Endothelial cell of umbilical vein (primary cell): ENCODE results near the gene RRP8. TPM values are rescaled to one million over a fixed set of nuclear protein-coding genes. Genes with fewer than 3 reads are reported as not detected.

ENCODE experiments used
- BruUV-seq: library from RNA; stranded (reverse); fragments of 400-500 nt; replicated peaks from 2 replicates; lab custom pipeline; 2021; lab: Mats Ljungman, UMichigan
- CTCF ChIA-PET: fragments of 300-600, 350-600 bp; sonication (Branson Sonifier 250); formaldehyde crosslinking; loops from one replicate; lab custom pipeline; 2021; ENCODE audit warnings: antibody characterized with exemption, inconsistent platforms; lab: Charles Lee
- POLR2A ChIA-PET: fragments of 300-600, 350-600 bp; sonication (Branson Sonifier 250); formaldehyde crosslinking; loops from one replicate; lab custom pipeline; 2021; ENCODE audit warnings: antibody characterized with exemption, inconsistent platforms; lab: Charles Lee
- DNase-seq: peaks from one replicate; pipeline ENCODE4 v3.0.0-alpha.2; 2011; ENCODE audit warnings: low read depth, low spot score
- FAIRE-seq: peaks from 2 replicates; lab custom pipeline; 2011; peaks lifted over from hg19 to GRCh38; lab: Jason Lieb, UNC
- H2AFZ ChIP-seq: 2 replicates; pipeline ENCODE4 v1.6.0; 2012; ENCODE audit warnings: low read depth, low read length, control low read depth, inconsistent platforms
- H3K27ac ChIP-seq: 2 replicates; pipeline ENCODE4 v1.5.1; 2011; ENCODE audit warnings: low read depth, mild to moderate bottlenecking, control low read depth, low read length, moderate library complexity; ENCODE audit not compliant: insufficient read depth
- H3K27me3 ChIP-seq, 2 experiments: 2 replicates each; pipeline versions ENCODE4 v1.6.0 to v1.6.1; 2011; ENCODE audit warnings: low read length in 2 of 2, mixed read lengths in 1 of 2; ENCODE audit not compliant: control insufficient read depth in 2 of 2, insufficient read depth in 2 of 2
- H3K36me3 ChIP-seq, 2 experiments: 2 replicates in 1 of 2; 3 replicates in 1 of 2; pipeline ENCODE4 v1.5.1; 2011; ENCODE audit warnings: low read length in 2 of 2, mild to moderate bottlenecking in 1 of 2, moderate library complexity in 1 of 2; ENCODE audit not compliant: control insufficient read depth in 2 of 2, insufficient read depth in 2 of 2; ENCODE audit errors: extremely low read depth in 1 of 2
- H3K4me1 ChIP-seq: 3 replicates; pipeline ENCODE4 v1.5.1; 2011; ENCODE audit warnings: mild to moderate bottlenecking, low read length; ENCODE audit not compliant: control insufficient read depth, insufficient read depth; ENCODE audit errors: extremely low read depth
- H3K4me2 ChIP-seq: 2 replicates; pipeline ENCODE4 v1.6.1; 2011; ENCODE audit warnings: low read length, control low read depth, mixed read lengths; ENCODE audit not compliant: insufficient read depth
- H3K4me3 ChIP-seq, 3 experiments: fragments of 200-600 bp in 1 of 3; sonication (generic), shearing (Covaris generic) in 1 of 3; replicated peaks in 1 of 3; 2 replicates each; pipeline ENCODE4 v1.5.1; 2011 to 2016; ENCODE audit warnings: control low read depth in 3 of 3, low read length in 3 of 3, mild to moderate bottlenecking in 2 of 3, inconsistent platforms in 1 of 3, low read depth in 1 of 3, moderate library complexity in 1 of 3; ENCODE audit not compliant: insufficient read depth in 1 of 3
- H3K79me2 ChIP-seq: 2 replicates; pipeline ENCODE4 v1.6.0; 2012; ENCODE audit warnings: low read length, inconsistent platforms; ENCODE audit not compliant: control insufficient read depth, insufficient read depth
- H3K9ac ChIP-seq: replicated peaks from 2 replicates; pipeline ENCODE3; 2011; ENCODE audit warnings: low read length, control low read depth; ENCODE audit not compliant: insufficient read depth; ENCODE audit errors: extremely low read depth
- H3K9me1 ChIP-seq: replicated peaks from 3 replicates; pipeline ENCODE4 v1.6.0; 2011; ENCODE audit warnings: mild to moderate bottlenecking, low read length; ENCODE audit not compliant: control insufficient read depth, insufficient read depth; ENCODE audit errors: extremely low read depth
- H3K9me3 ChIP-seq: replicated peaks from 2 replicates; pipeline ENCODE4 v1.5.1; 2012; ENCODE audit warnings: low read length, inconsistent platforms; ENCODE audit not compliant: control insufficient read depth, insufficient read depth
- H4K20me1 ChIP-seq: replicated peaks from 2 replicates; pipeline ENCODE3; 2011; ENCODE audit warnings: mild to moderate bottlenecking, low read length; ENCODE audit not compliant: control insufficient read depth, insufficient read depth; ENCODE audit errors: extremely low read depth
- EZH2 ChIP-seq: IDR thresholded peaks from 2 replicates; pipeline ENCODE4 v1.6.1; 2012; ENCODE audit warnings: borderline replicate concordance, low read depth, mild to moderate bottlenecking, moderate library complexity, low read length, inconsistent platforms; ENCODE audit not compliant: severe bottlenecking
- FOS ChIP-seq: IDR thresholded peaks from 2 replicates; pipeline ENCODE4 v1.6.1; 2011; ENCODE audit warnings: mild to moderate bottlenecking, low read length, moderate library complexity, borderline replicate concordance; ENCODE audit not compliant: insufficient read depth
- GATA2 ChIP-seq: IDR thresholded peaks from 2 replicates; pipeline ENCODE4 v1.7.0; 2011; ENCODE audit warnings: low read depth, mild to moderate bottlenecking, moderate library complexity, mixed read lengths, low read length; ENCODE audit not compliant: insufficient read length, insufficient read depth
- JUN ChIP-seq: IDR thresholded peaks from 2 replicates; pipeline ENCODE4 v1.6.1; 2011; ENCODE audit warnings: borderline replicate concordance, low read depth; ENCODE audit not compliant: insufficient read length, insufficient read depth
- MYC ChIP-seq: IDR thresholded peaks from one replicate; pipeline ENCODE4 v1.6.1; 2011; ENCODE audit warnings: mild to moderate bottlenecking, low read depth, low read length
- dilution Hi-C: fragments of 300-500 bp; cut with MboI; formaldehyde crosslinking; loops from one replicate; pipeline ENCODE4 v1.15.0; 2019; ENCODE audit warnings: low sequenced_read_pairs; ENCODE audit not compliant: extremely low pct_ligation_motif_present
- intact Hi-C: fragments of 100-400 bp; cut with micrococcal nuclease; formaldehyde crosslinking; loops from one replicate; pipeline ENCODE4 v1.10.0; 2022
- polyA plus RNA-seq, 4 experiments: library from polyadenylated mRNA; depleted of rRNA in 3 of 4; stranded (reverse) in 3 of 4; unstranded in 1 of 4; fragments of >200 nt; gene quantifications; 2 replicates each; pipeline versions ENCODE4 v1.2.1 to v1.2.3, GENCODE V29; 2011 to 2012; ENCODE audit warnings: missing spikeins in 1 of 4
- total RNA-seq: library from RNA; stranded (reverse); gene quantifications from 2 replicates; pipeline ENCODE4 v1.2.3, GENCODE V29; 2021
- TF ChIP-seq, protein P1 (sequence below), 2 donors: IDR thresholded peaks; 1 replicate in 1 of 2; 2 replicates in 1 of 2; pipeline ENCODE4 v1.5.1; 2011; ENCODE audit warnings: low read length in 2 of 2, mild to moderate bottlenecking in 2 of 2, moderate library complexity in 2 of 2, control low read depth in 1 of 2, inconsistent platforms in 1 of 2, low read depth in 1 of 2; ENCODE audit not compliant: insufficient read depth in 1 of 2; ENCODE audit errors: extremely low read depth in 1 of 2
- TF ChIP-seq, protein P2 (sequence below): IDR thresholded peaks from 2 replicates; pipeline ENCODE4 v1.6.1; 2011; ENCODE audit not compliant: insufficient read depth, insufficient read length

The RRP8 gene
- total and polyA plus RNA-seq, 2 donors (not counting 3 experiments of a cell fraction or from before 2014, with no cell fraction given) = 6.4 to 19.4 TPM

DNA sequence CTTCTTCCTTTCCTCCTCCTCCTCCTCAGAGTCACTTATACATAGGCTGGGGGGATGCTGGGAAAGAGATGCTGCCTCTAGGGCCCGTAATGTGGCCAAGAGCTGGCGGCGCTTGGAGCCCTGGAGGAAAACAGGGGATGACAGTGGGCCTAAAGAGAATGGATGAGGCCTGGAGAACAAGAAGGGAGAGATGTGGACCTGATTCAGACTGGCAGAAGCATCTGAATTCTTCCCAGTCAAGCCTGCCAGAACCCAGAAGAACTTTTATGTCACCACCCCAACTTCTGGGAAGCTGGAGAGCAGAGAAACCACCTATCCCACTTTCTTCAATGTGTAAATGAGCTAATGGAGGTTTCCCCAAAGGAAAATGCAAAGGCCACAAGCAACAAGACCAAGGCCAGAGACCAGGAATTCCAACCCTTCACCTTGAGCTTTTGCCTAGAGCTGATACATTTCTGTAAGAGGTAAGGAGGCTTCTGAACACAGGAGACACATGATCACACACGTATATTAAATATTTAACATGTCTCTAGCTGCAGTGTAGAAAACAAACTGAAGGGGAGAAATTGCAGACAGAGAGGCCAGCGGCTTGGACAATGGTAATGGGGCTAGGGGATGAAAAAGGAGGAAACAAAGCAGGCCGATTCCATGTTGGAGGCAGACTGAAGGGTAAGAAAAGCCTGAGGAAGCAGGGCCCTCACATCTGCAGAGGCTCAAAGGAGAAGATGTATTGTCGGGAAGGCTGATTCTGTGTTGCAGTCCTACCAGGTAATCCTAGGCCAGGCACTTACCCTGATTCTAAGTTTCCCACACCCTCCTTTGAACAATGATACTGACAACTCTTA lies 1.1 kb downstream of the RRP8 start:
- Histone ChIP-seq H3K9me1 (no peaks in the 10 kb centered on the region), H3K9ac (peak overlapping the region; percentile 79), H3K9me3 (no peaks in the 10 kb centered on the region), H3K27me3 (no peaks in the 10 kb centered on the region), H3K36me3 (peaks cover 22% of the 10 kb centered on the region in 2 experiments), H2AFZ (no peak overlapping the region), H3K4me3 (peak overlapping the region; percentile 62 to 97 (median 90)), H3K79me2 (peaks cover 79% of the 10 kb centered on the region), H4K20me1 (peaks cover 3% of the 10 kb centered on the region), H3K4me1 (peaks cover 32% of the 10 kb centered on the region), H3K27ac (peak overlapping the region; percentile 37), H3K4me2 (peak overlapping the region; percentile 90)
- dilution Hi-C loops (no loop called here), intact Hi-C loops (no loop called here)
- POLR2A ChIA-PET = no interaction called here
- BruUV-seq = no TSS peak
- DNase-seq (no peak), FAIRE-seq (no peak)
- CTCF ChIA-PET = interaction anchor here (0.6 to 7.7 kb wide), 10 partner anchors 9 to 223 kb away, joined by 3 to 122 read pairs (median 6); partner anchors contain the start of genes MRPL17, TAF10 and TPP1
- TF ChIP-seq, protein P1, sequence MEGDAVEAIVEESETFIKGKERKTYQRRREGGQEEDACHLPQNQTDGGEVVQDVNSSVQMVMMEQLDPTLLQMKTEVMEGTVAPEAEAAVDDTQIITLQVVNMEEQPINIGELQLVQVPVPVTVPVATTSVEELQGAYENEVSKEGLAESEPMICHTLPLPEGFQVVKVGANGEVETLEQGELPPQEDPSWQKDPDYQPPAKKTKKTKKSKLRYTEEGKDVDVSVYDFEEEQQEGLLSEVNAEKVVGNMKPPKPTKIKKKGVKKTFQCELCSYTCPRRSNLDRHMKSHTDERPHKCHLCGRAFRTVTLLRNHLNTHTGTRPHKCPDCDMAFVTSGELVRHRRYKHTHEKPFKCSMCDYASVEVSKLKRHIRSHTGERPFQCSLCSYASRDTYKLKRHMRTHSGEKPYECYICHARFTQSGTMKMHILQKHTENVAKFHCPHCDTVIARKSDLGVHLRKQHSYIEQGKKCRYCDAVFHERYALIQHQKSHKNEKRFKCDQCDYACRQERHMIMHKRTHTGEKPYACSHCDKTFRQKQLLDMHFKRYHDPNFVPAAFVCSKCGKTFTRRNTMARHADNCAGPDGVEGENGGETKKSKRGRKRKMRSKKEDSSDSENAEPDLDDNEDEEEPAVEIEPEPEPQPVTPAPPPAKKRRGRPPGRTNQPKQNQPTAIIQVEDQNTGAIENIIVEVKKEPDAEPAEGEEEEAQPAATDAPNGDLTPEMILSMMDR (IDR thresholded peaks at IDR 0.05; ENCODE audit: extremely low read depth in 1 of 2, insufficient read depth in 1 of 2, low read depth in 1 of 2, low read length in 2 of 2) = no peak
- TF ChIP-seq GATA2 = no peak
- no peak for TF ChIP-seq JUN
- no peak for TF ChIP-seq EZH2
- TF ChIP-seq, protein P2, sequence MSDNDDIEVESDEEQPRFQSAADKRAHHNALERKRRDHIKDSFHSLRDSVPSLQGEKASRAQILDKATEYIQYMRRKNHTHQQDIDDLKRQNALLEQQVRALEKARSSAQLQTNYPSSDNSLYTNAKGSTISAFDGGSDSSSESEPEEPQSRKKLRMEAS = no peak
- TF ChIP-seq FOS = no peak
- no peak for TF ChIP-seq MYC
